GM13977 (cell line): ENCODE data around the gene PPP1R36.

ENCODE experiments used
- DNase-seq: peaks from one replicate; pipeline ENCODE4 v3.0.0; 2012; ENCODE audit warnings: low spot score
- CTCF ChIP-seq: IDR thresholded peaks from 2 replicates; pipeline ENCODE4 v1.5.1; 2012; ENCODE audit warnings: mild to moderate bottlenecking, control low read depth; ENCODE audit not compliant: insufficient read depth; ENCODE audit errors: extremely low read depth, missing control alignments
- in situ Hi-C: fragments of 300-500 bp; cut with MboI; formaldehyde crosslinking; loops from one replicate; pipeline ENCODE4 v1.12.0; 2022; ENCODE audit warnings: low sequenced_read_pairs, low pct_unique_long_range_greater_than_20kb, mixed read lengths, inconsistent platforms; ENCODE audit not compliant: unreplicated experiment

The PPP1R36 gene

GRCh38 chr14:64504310-64504896 is 45.4 kb upstream of the PPP1R36 start, which contains the start of gene ZBTB1:
ZBTB1 (plus strand) TSS chr14:64504770; CDS start chr14:64521505, 16,735 bp downstream.
- TF ChIP-seq CTCF: no peak
- in situ Hi-C loops: no loop called here
- DNase-seq: peak; percentile 78

GRCh38 chr14:64504897-64505794 is 44.6 kb upstream of the PPP1R36 start:
- no peak for TF ChIP-seq CTCF
- DNase-seq: peak; percentile 81
- in situ Hi-C loops: no loop called here

- no peak for DNase-seq
- TF ChIP-seq CTCF: no peak
- in situ Hi-C loops: no loop called here
Observed at GRCh38 chr14:64506721-64507120, 43.0 kb upstream of the PPP1R36 start.

GRCh38 chr14:64507376-64508156 is 42.2 kb upstream of the PPP1R36 start:
- TF ChIP-seq CTCF: no peak
- in situ Hi-C loops: no loop called here
- no peak for DNase-seq

GRCh38 chr14:64508215-64508776 is 41.5 kb upstream of the PPP1R36 start:
- TF ChIP-seq CTCF: no peak
- in situ Hi-C loops: no loop called here
- DNase-seq: peak; percentile 55

GRCh38 chr14:64509036-64509435 is 40.7 kb upstream of the PPP1R36 start:
- no peak for DNase-seq
- in situ Hi-C loops: no loop called here
- TF ChIP-seq CTCF: no peak
